ENCODE measurements around the gene SEC23B. TPM values are rescaled to one million over a fixed set of nuclear protein-coding genes. Genes with fewer than 3 reads are reported as not detected.

Gene SEC23B
- polyA plus RNA-seq, 2 of the 4 experiments (the other 2 are of a cell fraction) = 71.4 to 158 TPM

DNA sequence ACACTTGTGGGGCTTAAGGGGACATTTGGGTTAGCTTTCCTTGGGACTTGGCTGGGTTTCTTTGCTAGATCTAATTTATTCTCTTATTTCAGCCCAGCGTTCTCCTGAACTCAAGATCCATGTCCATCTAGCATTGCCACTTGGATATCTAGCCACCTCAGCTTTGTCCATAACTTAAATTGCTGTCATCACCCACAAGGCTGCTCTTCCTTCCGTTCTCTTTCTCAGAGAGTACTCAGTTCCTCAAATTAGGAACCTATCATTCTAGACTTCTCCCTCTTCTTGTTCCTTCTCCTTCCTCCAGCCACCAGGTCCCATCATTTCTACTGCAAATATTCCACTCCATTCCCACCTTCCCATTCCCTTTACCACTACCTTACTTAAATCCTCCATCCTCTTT is 63.8 kb downstream of the SEC23B start:
- ChIA-PET CTCF (interaction anchor here (1.5 kb wide), 1 partner anchor 17 kb away, joined by 7 read pairs; the partner anchor contains the start of gene DTD1), POLR2A (interaction anchor here (0.6 to 1.9 kb wide), 3 partner anchors 8 to 1165 kb away, joined by 3 to 5 read pairs (median 3); no protein-coding TSS in a partner anchor)
- Histone ChIP-seq H3K4me2 (no peak overlapping the region), H3K4me3 (no peak overlapping the region), H3K4me1 (peaks cover 8% of the 10 kb centered on the region; the same call in 1 of the 3 replicates), H3K27ac (no peak overlapping the region), H3K9me3 (no peaks in the 10 kb centered on the region)
- TF ChIP-seq TFCP2L1 (CRISPR knock-in tag; IDR thresholded peaks at IDR 0.05) (no peak), EP300 (IDR thresholded peaks at IDR 0.05) (no peak), NFE2L2 (conservative IDR thresholded peaks at IDR 0.05; ENCODE audit: low read length) (no peak), FOSB (CRISPR knock-in tag; IDR thresholded peaks at IDR 0.05) (no peak), MAZ (IDR thresholded peaks at IDR 0.05; ENCODE audit: borderline replicate concordance, low read depth, low read length) (no peak), ZC3H11A (IDR thresholded peaks at IDR 0.05) (no peak), ZSCAN20 (CRISPR knock-in tag; IDR thresholded peaks at IDR 0.05) (no peak), MYC (IDR thresholded peaks at IDR 0.05; ENCODE audit: borderline replicate concordance, low read length) (no peak), HOXB13 (CRISPR knock-in tag; IDR thresholded peaks at IDR 0.05; ENCODE audit: low read depth) (no peak), NR3C1 (IDR thresholded peaks at IDR 0.05) (no peak), MAFK (IDR thresholded peaks at IDR 0.05; ENCODE audit: partially characterized antibody) (no peak), ZNF302 (CRISPR knock-in tag; IDR thresholded peaks at IDR 0.05) (no peak), KDM5A (IDR thresholded peaks at IDR 0.05) (no peak), RNF2 (IDR thresholded peaks at IDR 0.05; ENCODE audit: borderline replicate concordance, low read depth) (no peak), E2F6 (IDR thresholded peaks at IDR 0.05; ENCODE audit: borderline replicate concordance, low read depth) (no peak), REST (IDR thresholded peaks at IDR 0.05) (no peak)
- TF ChIP-seq, protein P1, sequence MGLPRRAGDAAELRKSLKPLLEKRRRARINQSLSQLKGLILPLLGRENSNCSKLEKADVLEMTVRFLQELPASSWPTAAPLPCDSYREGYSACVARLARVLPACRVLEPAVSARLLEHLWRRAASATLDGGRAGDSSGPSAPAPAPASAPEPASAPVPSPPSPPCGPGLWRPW (IDR thresholded peaks at IDR 0.05) = no peak
- no peak for DNase-seq (ENCODE audit: low read depth in 1 of 2, low spot score in 1 of 2)
- ATAC-seq = no peak
- WGBS (ENCODE audit: missing lambda C conversion rate) = 91% methylated on average over 2 of the region's 2 CpGs
- FAIRE-seq = no peak

- ChIA-PET CTCF (interaction anchor here (1.3 kb wide), 1 partner anchor 11 kb away, joined by 5 read pairs; the partner anchor contains the start of gene SMIM26), POLR2A (no interaction called here)
- H3K4me1 ChIP-seq = no peaks in the 10 kb centered on the region
- DNase-seq (ENCODE audit: low read depth in 1 of 2, low spot score in 1 of 2) (no peak), ATAC-seq (no peak), FAIRE-seq (no peak)
- H3K27ac ChIP-seq = no peak overlapping the region
- WGBS (ENCODE audit: missing lambda C conversion rate) = 73% methylated on average over 6 of the region's 6 CpGs
- TF ChIP-seq HOXA7 (CRISPR knock-in tag; IDR thresholded peaks at IDR 0.05) = no peak
- no peak for TF ChIP-seq POLR2A (IDR thresholded peaks at IDR 0.05; ENCODE audit: low read length)
- TF ChIP-seq CHD4 (IDR thresholded peaks at IDR 0.05; ENCODE audit: borderline replicate concordance) = no peak
- no peak for TF ChIP-seq E2F6 (IDR thresholded peaks at IDR 0.05; ENCODE audit: borderline replicate concordance, low read depth)
- no peak for TF ChIP-seq BHLHE40 (IDR thresholded peaks at IDR 0.05; ENCODE audit: low read depth, low read length)
- no peak for TF ChIP-seq CBX2 (IDR thresholded peaks at IDR 0.05; ENCODE audit: borderline replicate concordance, low read depth)
- TF ChIP-seq SREBF2 (IDR thresholded peaks at IDR 0.05) = no peak
- TF ChIP-seq RARB (CRISPR knock-in tag; IDR thresholded peaks at IDR 0.05) = no peak
- TF ChIP-seq ESRRA (IDR thresholded peaks at IDR 0.05; ENCODE audit: borderline replicate concordance, low read length) = no peak
- TF ChIP-seq NR3C1 (IDR thresholded peaks at IDR 0.05) = no peak
- TF ChIP-seq FOXS1 (CRISPR knock-in tag; IDR thresholded peaks at IDR 0.05) = no peak
- TF ChIP-seq MAZ (IDR thresholded peaks at IDR 0.05; ENCODE audit: borderline replicate concordance, low read depth, low read length) = no peak
- TF ChIP-seq TFCP2L1 (CRISPR knock-in tag; IDR thresholded peaks at IDR 0.05) = no peak
- TF ChIP-seq TP53 (CRISPR knock-in tag; IDR thresholded peaks at IDR 0.05) = no peak
- H3K9me3 ChIP-seq = no peaks in the 10 kb centered on the region
- H3K4me3 ChIP-seq = no peak overlapping the region
- no peak overlapping the region for H3K4me2 ChIP-seq
Measured at GRCh38 chr20:18577942-18578341, 70.2 kb downstream of the SEC23B start.
